OCI-LY1 (cell line): ENCODE data around the gene KIZ.

ENCODE experiments used
- H2AFZ ChIP-seq: fragments of 200-600 bp; sonication (generic), shearing (Covaris generic); 2 replicates; pipeline ENCODE4 v1.6.0; 2014; ENCODE audit warnings: antibody characterized with exemption, mild to moderate bottlenecking, low read length
- H3F3A ChIP-seq: fragments of 200-600 bp; sonication (generic), shearing (Covaris generic); 2 replicates; pipeline ENCODE4 v1.6.0; 2014; ENCODE audit warnings: mild to moderate bottlenecking, antibody characterized with exemption, low read length, moderate library complexity; ENCODE audit not compliant: insufficient read depth
- H3K27ac ChIP-seq: fragments of 200-600 bp; sonication (generic); 2 replicates; pipeline ENCODE4 v1.5.1; 2014; ENCODE audit warnings: low read length, mixed run types, mild to moderate bottlenecking, low read depth; ENCODE audit not compliant: poor library complexity, severe bottlenecking
- H3K27me3 ChIP-seq: fragments of 200-600 bp; sonication (generic); 2 replicates; pipeline ENCODE4 v1.6.0; 2014; ENCODE audit warnings: antibody characterized with exemption, mild to moderate bottlenecking, low read length, moderate library complexity; ENCODE audit not compliant: insufficient read depth
- H3K36me3 ChIP-seq: fragments of 200-600 bp; sonication (generic); 2 replicates; pipeline ENCODE4 v1.6.1; 2014; ENCODE audit warnings: mild to moderate bottlenecking, antibody characterized with exemption, low read length, moderate library complexity, mixed read lengths; ENCODE audit not compliant: insufficient read depth
- H3K4me1 ChIP-seq: fragments of 200-600 bp; sonication (generic); 2 replicates; pipeline ENCODE4 v1.5.1; 2014; ENCODE audit warnings: mild to moderate bottlenecking, low read length, moderate library complexity; ENCODE audit not compliant: insufficient read depth, severe bottlenecking
- H3K4me2 ChIP-seq: fragments of 200-600 bp; sonication (generic), shearing (Covaris generic); 2 replicates; pipeline ENCODE4 v1.6.1; 2014; ENCODE audit warnings: low read length
- H3K4me3 ChIP-seq: fragments of 200-600 bp; sonication (generic); 2 replicates; pipeline ENCODE4 v1.5.1; 2014; ENCODE audit warnings: low read length, low read depth, mild to moderate bottlenecking, mixed read lengths; ENCODE audit not compliant: poor library complexity, severe bottlenecking
- H3K79me2 ChIP-seq: fragments of 200-600 bp; shearing (Covaris generic); 2 replicates; pipeline ENCODE4 v1.6.1; 2016; ENCODE audit warnings: mixed run types, low read length, mixed read lengths; ENCODE audit not compliant: insufficient read depth
- H3K9ac ChIP-seq: fragments of 200-600 bp; sonication (generic), shearing (Covaris generic); 2 replicates; pipeline ENCODE4 v1.6.1; 2014; ENCODE audit warnings: mild to moderate bottlenecking, low read length, mixed read lengths
- H3K9me2 ChIP-seq: fragments of 200-600 bp; sonication (generic), shearing (Covaris generic); 2 replicates; pipeline ENCODE4 v1.6.1; 2014; ENCODE audit warnings: low read depth, mild to moderate bottlenecking, low read length, mixed read lengths
- H3K9me3 ChIP-seq: fragments of 200-600 bp; shearing (Covaris generic); 2 replicates; pipeline ENCODE4 v1.6.1; 2014; ENCODE audit warnings: low read length, mixed read lengths
- H4K20me1 ChIP-seq: fragments of 200-600 bp; sonication (generic), shearing (Covaris generic); 2 replicates; pipeline ENCODE4 v1.6.0; 2016; ENCODE audit warnings: mild to moderate bottlenecking, low read length; ENCODE audit not compliant: insufficient read depth
- EZH2 ChIP-seq: fragments of 200-600 bp; sonication (generic), shearing (Covaris generic); IDR thresholded peaks from 2 replicates; pipeline ENCODE4 v1.8.0; 2017; ENCODE audit warnings: borderline replicate concordance, mixed run types, mild to moderate bottlenecking, antibody characterized with exemption, low read length, moderate library complexity, mixed read lengths
- TF ChIP-seq, protein P1 (sequence below): fragments of 200-600 bp; sonication (generic), shearing (Covaris generic); IDR thresholded peaks from 2 replicates; pipeline ENCODE4 v1.5.1; 2017; ENCODE audit warnings: mild to moderate bottlenecking, antibody characterized with exemption, low read length, moderate library complexity, mixed read lengths

KIZ gene

DNA sequence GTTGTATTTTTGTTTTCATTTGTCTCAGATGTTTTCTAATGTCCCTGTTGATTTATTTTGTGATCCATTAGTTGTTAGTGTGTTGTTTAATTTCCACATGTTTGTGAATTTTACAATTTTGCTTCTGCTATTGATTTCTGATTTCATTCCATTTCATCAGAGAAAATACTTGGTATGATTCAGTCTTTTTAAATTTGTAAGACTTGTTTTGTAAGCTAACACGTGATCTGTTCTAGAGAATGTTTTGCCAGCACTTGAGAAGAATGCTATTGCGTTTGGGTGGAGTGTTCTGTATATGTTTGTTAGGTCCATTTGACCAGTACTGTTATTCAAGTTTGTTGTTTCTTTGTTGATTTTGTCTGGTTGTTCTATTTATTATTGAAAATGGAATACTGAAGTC is 53.9 kb downstream of the KIZ start:
- H3K27ac ChIP-seq, result no peak overlapping the region
- no peaks in the 10 kb centered on the region for H3K27me3 ChIP-seq
- H4K20me1 ChIP-seq, result no peaks in the 10 kb centered on the region
- H3F3A ChIP-seq, result no peaks in the 10 kb centered on the region
- TF ChIP-seq EZH2, result no peak
- TF ChIP-seq, protein P1, sequence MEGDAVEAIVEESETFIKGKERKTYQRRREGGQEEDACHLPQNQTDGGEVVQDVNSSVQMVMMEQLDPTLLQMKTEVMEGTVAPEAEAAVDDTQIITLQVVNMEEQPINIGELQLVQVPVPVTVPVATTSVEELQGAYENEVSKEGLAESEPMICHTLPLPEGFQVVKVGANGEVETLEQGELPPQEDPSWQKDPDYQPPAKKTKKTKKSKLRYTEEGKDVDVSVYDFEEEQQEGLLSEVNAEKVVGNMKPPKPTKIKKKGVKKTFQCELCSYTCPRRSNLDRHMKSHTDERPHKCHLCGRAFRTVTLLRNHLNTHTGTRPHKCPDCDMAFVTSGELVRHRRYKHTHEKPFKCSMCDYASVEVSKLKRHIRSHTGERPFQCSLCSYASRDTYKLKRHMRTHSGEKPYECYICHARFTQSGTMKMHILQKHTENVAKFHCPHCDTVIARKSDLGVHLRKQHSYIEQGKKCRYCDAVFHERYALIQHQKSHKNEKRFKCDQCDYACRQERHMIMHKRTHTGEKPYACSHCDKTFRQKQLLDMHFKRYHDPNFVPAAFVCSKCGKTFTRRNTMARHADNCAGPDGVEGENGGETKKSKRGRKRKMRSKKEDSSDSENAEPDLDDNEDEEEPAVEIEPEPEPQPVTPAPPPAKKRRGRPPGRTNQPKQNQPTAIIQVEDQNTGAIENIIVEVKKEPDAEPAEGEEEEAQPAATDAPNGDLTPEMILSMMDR, result no peak
- H3K9ac ChIP-seq, result no peak overlapping the region
- no peaks in the 10 kb centered on the region for H3K79me2 ChIP-seq
- no peak overlapping the region for H3K4me2 ChIP-seq
- no peak overlapping the region for H2AFZ ChIP-seq
- H3K4me1 ChIP-seq, result no peaks in the 10 kb centered on the region
- H3K9me2 ChIP-seq, result no peaks in the 10 kb centered on the region
- no peaks in the 10 kb centered on the region for H3K36me3 ChIP-seq
- no peak overlapping the region for H3K4me3 ChIP-seq
- peaks cover 7% of the 10 kb centered on the region; the same call in 1 of the 2 replicates for H3K9me3 ChIP-seq

DNA sequence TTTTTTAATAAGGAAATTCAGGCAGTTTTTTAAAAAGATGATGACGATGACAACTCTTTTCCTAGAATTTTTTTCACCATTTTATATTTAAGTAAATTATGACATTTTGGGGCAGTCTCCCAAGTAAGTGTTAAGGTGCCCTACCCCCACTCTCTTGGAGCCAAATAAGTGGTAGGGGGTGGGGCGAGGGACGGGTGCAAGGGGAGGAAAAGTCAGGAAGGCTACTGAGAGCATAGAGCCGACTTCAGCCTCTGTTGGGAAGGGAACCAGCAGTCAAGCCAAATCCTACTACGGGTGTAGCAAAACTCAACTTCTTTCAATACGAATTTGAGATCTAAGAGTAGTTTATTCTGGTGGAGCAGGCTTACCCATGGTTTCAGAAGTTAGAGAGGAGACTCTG is 54.4 kb downstream of the KIZ start:
- TF ChIP-seq, protein P1, result no peak
- TF ChIP-seq EZH2, result no peak
- Histone ChIP-seq H3F3A (no peaks in the 10 kb centered on the region), H3K27ac (no peak overlapping the region), H3K36me3 (no peaks in the 10 kb centered on the region), H4K20me1 (no peaks in the 10 kb centered on the region), H3K9me3 (peaks cover 7% of the 10 kb centered on the region; the same call in 1 of the 2 replicates), H3K4me1 (no peaks in the 10 kb centered on the region), H3K4me2 (no peak overlapping the region), H3K9ac (no peak overlapping the region), H3K79me2 (no peaks in the 10 kb centered on the region), H3K27me3 (no peaks in the 10 kb centered on the region), H3K4me3 (no peak overlapping the region), H3K9me2 (no peaks in the 10 kb centered on the region), H2AFZ (no peak overlapping the region)

DNA sequence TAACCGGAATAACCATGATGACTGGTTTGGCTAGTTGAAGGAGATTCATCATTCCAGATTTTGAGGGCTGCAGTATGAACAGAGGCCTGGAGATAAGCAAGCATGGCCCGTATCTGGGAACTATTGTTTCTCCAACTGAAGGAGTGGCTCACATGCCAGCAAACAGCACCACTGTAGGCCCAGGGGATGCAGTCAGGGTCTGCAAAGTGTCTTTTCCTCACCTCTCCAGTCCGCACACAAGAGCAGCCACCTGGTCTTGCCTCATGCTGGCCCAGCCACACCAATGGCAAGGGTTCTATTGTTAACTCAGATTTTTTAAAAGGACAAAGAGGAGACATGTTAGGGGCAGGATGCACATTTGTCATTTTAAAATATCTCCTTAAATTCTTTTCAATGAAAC is 55.1 kb downstream of the KIZ start:
- no peaks in the 10 kb centered on the region for H3K36me3 ChIP-seq
- no peak overlapping the region for H3K4me2 ChIP-seq

More for the DNA sequence above, 55.1 kb downstream of the KIZ start:
- no peak for TF ChIP-seq EZH2
- TF ChIP-seq, protein P1, result no peak
- Histone ChIP-seq H3F3A (no peaks in the 10 kb centered on the region), H3K4me1 (no peaks in the 10 kb centered on the region), H2AFZ (no peak overlapping the region), H3K9ac (no peak overlapping the region), H3K9me3 (peaks cover 7% of the 10 kb centered on the region; the same call in 1 of the 2 replicates), H3K4me3 (no peak overlapping the region), H3K27me3 (no peaks in the 10 kb centered on the region), H4K20me1 (no peaks in the 10 kb centered on the region), H3K27ac (no peak overlapping the region), H3K79me2 (no peaks in the 10 kb centered on the region), H3K9me2 (no peaks in the 10 kb centered on the region)
